Vagina (tissue), 2 donors: Measurements from ENCODE around the gene GAN. TPM values are rescaled to one million over a fixed set of nuclear protein-coding genes. Genes with fewer than 3 reads are reported as not detected.

Source experiments
- DNase-seq, 2 donors: peaks; one replicate each; pipeline ENCODE4 v3.0.0-alpha.2; 2017; ENCODE audit errors: extremely low spot score in 2 of 2
- H3K27ac ChIP-seq: fragments of 200-600 bp; sonication (generic); one replicate; pipeline ENCODE4 v1.5.1; 2019
- H3K27me3 ChIP-seq: fragments of 200-600 bp; sonication (generic); one replicate; pipeline ENCODE4 v1.5.1; 2019
- H3K36me3 ChIP-seq, 2 donors: fragments of 200-600 bp; sonication (generic); one replicate each; pipeline ENCODE4 v1.5.1; 2017 to 2019
- H3K4me1 ChIP-seq: fragments of 200-600 bp; sonication (generic); one replicate; pipeline ENCODE4 v1.5.1; 2019
- H3K4me3 ChIP-seq, 2 donors: fragments of 200-600 bp; sonication (generic); 1 replicate in 1 of 2; 2 replicates in 1 of 2; pipeline ENCODE4 v1.5.1; 2016 to 2019
- H3K9me3 ChIP-seq: fragments of 200-600 bp; sonication (generic); one replicate; pipeline ENCODE4 v1.5.1; 2019
- CTCF ChIP-seq, 3 experiments: fragments of 450-650 bp in 2 of 3; fragments of 200-600 bp in 1 of 3; sonication (generic) in 1 of 3; IDR thresholded peaks; one replicate each; pipeline ENCODE4 v1.5.1; 2017 to 2019; ENCODE audit warnings: antibody characterized with exemption in 3 of 3, mild to moderate bottlenecking in 2 of 3, moderate library complexity in 2 of 3
- POLR2A ChIP-seq, 2 donors: fragments of 450-650 bp; IDR thresholded peaks; one replicate each; pipeline ENCODE4 v1.6.1; 2017; ENCODE audit warnings: antibody characterized with exemption in 2 of 2, mild to moderate bottlenecking in 2 of 2, moderate library complexity in 2 of 2
- POLR2AphosphoS5 ChIP-seq, 2 donors: sonication (generic); formaldehyde crosslinking; IDR thresholded peaks; one replicate each; pipeline ENCODE4 v1.9.0; 2017; ENCODE audit warnings: antibody characterized with exemption in 2 of 2, mild to moderate bottlenecking in 2 of 2, low read depth in 1 of 2; ENCODE audit not compliant: insufficient read depth in 1 of 2
- intact Hi-C: fragments of 100-400 bp; cut with DNase I; formaldehyde crosslinking; loops from one replicate; pipeline ENCODE4 v1.15.1; 2023
- total RNA-seq: library from RNA; depleted of rRNA; stranded (reverse); fragments of >200 nt; gene quantifications from one replicate; pipeline ENCODE4 v1.2.3, GENCODE V29; 2016

GAN gene
- total RNA-seq, 1 donor from 2014 or later: 20.9 TPM

DNA sequence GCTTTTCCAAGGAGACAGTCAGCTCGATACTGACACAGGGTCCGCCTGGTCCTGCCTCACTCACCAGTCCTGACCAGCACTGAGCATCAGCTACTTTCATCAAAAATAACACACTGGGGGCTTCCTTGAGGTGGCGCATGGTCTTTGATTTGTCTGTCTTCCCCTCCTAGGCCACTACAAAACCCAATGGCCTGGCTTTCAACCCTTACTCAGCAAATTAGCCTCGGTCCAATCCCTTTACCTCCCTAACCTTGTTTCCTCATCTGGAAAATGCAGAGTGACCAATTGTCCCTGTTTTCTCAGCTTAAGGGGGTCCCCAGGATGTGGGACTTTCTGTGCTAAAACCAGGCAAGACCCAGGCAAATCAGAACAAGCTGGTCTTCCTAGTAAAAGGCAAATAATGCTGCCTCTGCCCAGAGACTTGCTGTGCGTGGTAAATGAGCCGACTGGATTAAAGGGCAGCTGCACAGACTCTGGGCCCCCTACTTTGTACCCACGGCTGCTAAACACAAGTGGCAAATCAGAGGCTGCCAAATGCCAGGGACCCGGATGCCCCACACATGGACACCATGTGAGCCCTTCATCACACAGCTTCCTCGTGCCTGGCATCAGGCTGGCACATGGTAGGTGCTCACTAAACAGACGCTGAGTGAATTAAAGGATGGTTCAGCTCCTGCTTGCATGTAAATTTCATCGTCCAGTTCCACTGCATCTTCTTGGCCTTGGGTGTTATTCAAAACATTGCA lies 98.7 kb downstream of the GAN start:
- no peaks in the 10 kb centered on the region for H3K4me1 ChIP-seq
- no peaks in the 10 kb centered on the region for H3K36me3 ChIP-seq
- no peak overlapping the region for H3K27ac ChIP-seq
- no peaks in the 10 kb centered on the region for H3K27me3 ChIP-seq
- no peaks in the 10 kb centered on the region for H3K9me3 ChIP-seq
- TF ChIP-seq POLR2A (IDR thresholded peaks at IDR 0.05): no peak
- TF ChIP-seq CTCF (IDR thresholded peaks at IDR 0.05): no peak
- TF ChIP-seq POLR2AphosphoS5 (IDR thresholded peaks at IDR 0.05; ENCODE audit: insufficient read depth in 1 of 2, low read depth in 1 of 2): no peak
- intact Hi-C loops: no loop called here
- no peak overlapping the region for H3K4me3 ChIP-seq
- no peak for DNase-seq

DNA sequence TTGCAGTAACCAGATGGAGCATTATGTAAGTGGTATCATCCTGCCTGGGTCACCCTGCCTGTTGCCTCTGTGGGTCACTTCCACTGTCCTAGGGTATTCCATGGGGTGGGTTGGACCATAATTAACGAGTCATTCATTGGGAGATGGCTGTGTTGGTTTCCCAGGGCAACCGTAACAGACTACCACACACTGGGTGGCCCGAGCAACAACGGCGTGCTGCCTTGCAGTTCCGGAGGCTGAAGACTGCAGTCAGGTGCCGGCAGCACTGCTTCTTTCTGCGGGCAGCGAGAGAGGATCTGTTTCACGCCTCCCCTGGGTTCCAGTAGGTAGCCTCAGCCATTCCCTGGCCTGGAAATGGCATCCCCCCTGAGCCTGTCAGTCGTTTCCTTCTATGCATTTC lies 101.0 kb downstream of the GAN start:
- no peaks in the 10 kb centered on the region for H3K36me3 ChIP-seq
- no peaks in the 10 kb centered on the region for H3K9me3 ChIP-seq
- no peak overlapping the region for H3K4me3 ChIP-seq
- no peaks in the 10 kb centered on the region for H3K27me3 ChIP-seq
- no peak overlapping the region for H3K27ac ChIP-seq
- TF ChIP-seq CTCF (IDR thresholded peaks at IDR 0.05): no peak
- TF ChIP-seq POLR2A (IDR thresholded peaks at IDR 0.05): no peak
- TF ChIP-seq POLR2AphosphoS5 (IDR thresholded peaks at IDR 0.05; ENCODE audit: insufficient read depth in 1 of 2, low read depth in 1 of 2): no peak
- DNase-seq: no peak
- intact Hi-C loops: no loop called here
- H3K4me1 ChIP-seq: no peaks in the 10 kb centered on the region

GRCh38 chr16:81416749-81417148 lies 102.0 kb downstream of the GAN start:
- H3K4me1 ChIP-seq: no peaks in the 10 kb centered on the region
- H3K36me3 ChIP-seq: no peaks in the 10 kb centered on the region
- no peak overlapping the region for H3K4me3 ChIP-seq
- TF ChIP-seq POLR2AphosphoS5 (IDR thresholded peaks at IDR 0.05; ENCODE audit: insufficient read depth in 1 of 2, low read depth in 1 of 2) (no peak), CTCF (IDR thresholded peaks at IDR 0.05) (no peak), POLR2A (IDR thresholded peaks at IDR 0.05) (no peak)
- no peak for DNase-seq
- H3K27ac ChIP-seq: no peak overlapping the region
- intact Hi-C loops: no loop called here
- no peaks in the 10 kb centered on the region for H3K27me3 ChIP-seq
- H3K9me3 ChIP-seq: no peaks in the 10 kb centered on the region

- no peak for TF ChIP-seq POLR2A (IDR thresholded peaks at IDR 0.05)
- no peak for TF ChIP-seq POLR2AphosphoS5 (IDR thresholded peaks at IDR 0.05; ENCODE audit: insufficient read depth in 1 of 2, low read depth in 1 of 2)
- TF ChIP-seq CTCF (IDR thresholded peaks at IDR 0.05): no peak
- no peak for DNase-seq
- H3K27ac ChIP-seq: no peak overlapping the region
Observed at GRCh38 chr16:81417210-81417609, 102.4 kb downstream of the GAN start.

DNA sequence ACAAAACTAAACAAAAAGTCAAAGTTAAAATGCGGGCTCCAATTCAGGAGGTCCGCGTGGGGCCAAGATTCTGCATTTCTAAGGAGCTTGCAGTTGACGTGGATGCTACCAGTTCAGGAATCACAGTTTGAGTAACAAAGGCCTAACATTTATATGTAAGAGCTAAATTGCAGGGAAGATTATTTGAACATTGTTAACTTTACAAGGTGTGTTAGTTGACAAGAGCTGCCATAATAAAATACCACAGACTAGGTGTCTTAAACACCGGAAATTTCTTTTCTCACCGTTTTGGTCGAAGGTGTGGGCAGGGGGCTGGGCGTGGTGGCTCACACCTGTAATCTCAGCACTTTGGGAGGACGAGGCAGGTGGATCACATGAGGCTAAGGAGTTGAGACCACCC lies 105.0 kb downstream of the GAN start:
- H3K4me3 ChIP-seq: no peak overlapping the region
- no peaks in the 10 kb centered on the region for H3K9me3 ChIP-seq
- TF ChIP-seq POLR2AphosphoS5 (IDR thresholded peaks at IDR 0.05; ENCODE audit: insufficient read depth in 1 of 2, low read depth in 1 of 2): no peak
- TF ChIP-seq POLR2A (IDR thresholded peaks at IDR 0.05): no peak
- TF ChIP-seq CTCF (IDR thresholded peaks at IDR 0.05): no peak
- intact Hi-C loops: no loop called here
- H3K27ac ChIP-seq: no peak overlapping the region
- H3K4me1 ChIP-seq: no peaks in the 10 kb centered on the region
- no peaks in the 10 kb centered on the region for H3K27me3 ChIP-seq
- no peak for DNase-seq
- H3K36me3 ChIP-seq: no peaks in the 10 kb centered on the region

More at GRCh38 chr16:81417210-81417609, 102.4 kb downstream of the GAN start:
- no peaks in the 10 kb centered on the region for H3K36me3 ChIP-seq
- H3K27me3 ChIP-seq: no peaks in the 10 kb centered on the region
- intact Hi-C loops: no loop called here
- H3K9me3 ChIP-seq: no peaks in the 10 kb centered on the region
- H3K4me3 ChIP-seq: no peak overlapping the region
- H3K4me1 ChIP-seq: no peaks in the 10 kb centered on the region
